SK-N-SH treated with all-trans-retinoic acid at 6 μM for 48 hours (cell line): ENCODE results near the gene ZIC5.

ENCODE experiments used
- ATAC-seq: fragments of 200-7000 bp; cut with Tn5 transposase; 3 replicates; pipeline ENCODE4 v1.9.1; 2020; ENCODE audit warnings: mild to moderate bottlenecking, moderate library complexity
- ARNTL ChIP-seq: fragments of 450-650 bp; formaldehyde crosslinking; IDR thresholded peaks from 2 replicates; pipeline ENCODE4 v1.5.0; 2020; ENCODE audit warnings: low read depth, mild to moderate bottlenecking, moderate library complexity, borderline replicate concordance
- BACH2 ChIP-seq: fragments of 250-450 bp; sonication (Bioruptor Pico); IDR thresholded peaks from 2 replicates; pipeline ENCODE4 v1.9.0; 2021; ENCODE audit warnings: mild to moderate bottlenecking, borderline replicate concordance
- CREB5 ChIP-seq: fragments of 250-450 bp; sonication (Bioruptor Pico); IDR thresholded peaks from 2 replicates; pipeline ENCODE4 v1.5.1; 2020; ENCODE audit warnings: low read depth, mild to moderate bottlenecking, moderate library complexity
- CSDC2 ChIP-seq: fragments of 250-450 bp; sonication (Bioruptor Pico); IDR thresholded peaks from 2 replicates; pipeline ENCODE4 v1.5.0; 2020; ENCODE audit warnings: mild to moderate bottlenecking, moderate library complexity
- ESRRG ChIP-seq: fragments of 250-450 bp; sonication (Bioruptor Pico); IDR thresholded peaks from 2 replicates; pipeline ENCODE4 v1.6.1; 2021; ENCODE audit warnings: mild to moderate bottlenecking
- OSR1 ChIP-seq: fragments of 250-450 bp; sonication (Bioruptor Pico); IDR thresholded peaks from 2 replicates; pipeline ENCODE4 v1.8.0; 2022; ENCODE audit warnings: moderate library complexity, mild to moderate bottlenecking, inconsistent platforms
- POU6F1 ChIP-seq: fragments of 250-450 bp; sonication (Bioruptor Pico); IDR thresholded peaks from 2 replicates; pipeline ENCODE4 v1.8.0; 2021; ENCODE audit warnings: low read depth, mild to moderate bottlenecking, moderate library complexity, borderline replicate concordance
- PPARA ChIP-seq: fragments of 250-450 bp; sonication (Bioruptor Pico); IDR thresholded peaks from 2 replicates; pipeline ENCODE4 v1.5.0; 2020; ENCODE audit warnings: mild to moderate bottlenecking, borderline replicate concordance
- RARB ChIP-seq: fragments of 250-450 bp; sonication (Bioruptor Pico); IDR thresholded peaks from 2 replicates; pipeline ENCODE4 v1.8.0; 2021; ENCODE audit warnings: mild to moderate bottlenecking, moderate library complexity
- SNAI2 ChIP-seq: fragments of 250-450 bp; sonication (Bioruptor Pico); IDR thresholded peaks from 2 replicates; pipeline ENCODE4 v1.5.0; 2020; ENCODE audit warnings: mild to moderate bottlenecking, moderate library complexity
- TOX ChIP-seq: fragments of 250-450 bp; sonication (Bioruptor Pico); IDR thresholded peaks from 2 replicates; pipeline ENCODE4 v1.8.0; 2021; ENCODE audit warnings: mild to moderate bottlenecking, moderate library complexity, borderline replicate concordance
- TSHZ2 ChIP-seq: fragments of 250-450 bp; sonication (Bioruptor Pico); IDR thresholded peaks from 2 replicates; pipeline ENCODE4 v1.5.0; 2020; ENCODE audit warnings: mild to moderate bottlenecking, moderate library complexity
- ZFP30 ChIP-seq: fragments of 450-650 bp; formaldehyde crosslinking; IDR thresholded peaks from 2 replicates; pipeline ENCODE4 v1.5.0; 2022; ENCODE audit warnings: mild to moderate bottlenecking, moderate library complexity
- ZNF565 ChIP-seq: fragments of 450-650 bp; formaldehyde crosslinking; conservative IDR thresholded peaks from 2 replicates; pipeline ENCODE4 v1.5.0; 2020; ENCODE audit warnings: low read depth, mild to moderate bottlenecking, moderate library complexity
- TF ChIP-seq, protein P1 (sequence below): fragments of 250-450 bp; sonication (Bioruptor Pico); IDR thresholded peaks from 2 replicates; pipeline ENCODE4 v1.5.1; 2021; ENCODE audit warnings: mild to moderate bottlenecking, moderate library complexity
- TF ChIP-seq, protein P2 (sequence below): fragments of 250-450 bp; sonication (Bioruptor Pico); IDR thresholded peaks from 2 replicates; pipeline ENCODE4 v1.8.0; 2020; ENCODE audit warnings: mild to moderate bottlenecking, moderate library complexity, borderline replicate concordance

ZIC5 gene

GRCh38 chr13:99959127-99959539 lies 12.4 kb downstream of the ZIC5 start:
- TF ChIP-seq POU6F1: no peak
- TF ChIP-seq ZNF565 (CRISPR knock-in tag): no peak
- no peak for TF ChIP-seq BACH2 (CRISPR knock-in tag)
- TF ChIP-seq ESRRG: no peak
- no peak for TF ChIP-seq ZFP30
- TF ChIP-seq CSDC2 (CRISPR knock-in tag): no peak
- ATAC-seq: no peak

GRCh38 chr13:99958406-99959126 lies 13.0 kb downstream of the ZIC5 start:
- TF ChIP-seq POU6F1: no peak
- no peak for TF ChIP-seq PPARA (CRISPR knock-in tag)
- TF ChIP-seq RARB (CRISPR knock-in tag): no peak
- no peak for TF ChIP-seq CREB5 (CRISPR knock-in tag)
- no peak for TF ChIP-seq OSR1 (CRISPR knock-in tag)
- no peak for TF ChIP-seq SNAI2 (CRISPR knock-in tag)
- TF ChIP-seq CSDC2 (CRISPR knock-in tag): no peak
- TF ChIP-seq ZNF565 (CRISPR knock-in tag): no peak
- no peak for TF ChIP-seq TSHZ2 (CRISPR knock-in tag)
- no peak for TF ChIP-seq ESRRG
- TF ChIP-seq BACH2 (CRISPR knock-in tag): no peak
- no peak for TF ChIP-seq ARNTL (CRISPR knock-in tag)
- TF ChIP-seq, protein P1, sequence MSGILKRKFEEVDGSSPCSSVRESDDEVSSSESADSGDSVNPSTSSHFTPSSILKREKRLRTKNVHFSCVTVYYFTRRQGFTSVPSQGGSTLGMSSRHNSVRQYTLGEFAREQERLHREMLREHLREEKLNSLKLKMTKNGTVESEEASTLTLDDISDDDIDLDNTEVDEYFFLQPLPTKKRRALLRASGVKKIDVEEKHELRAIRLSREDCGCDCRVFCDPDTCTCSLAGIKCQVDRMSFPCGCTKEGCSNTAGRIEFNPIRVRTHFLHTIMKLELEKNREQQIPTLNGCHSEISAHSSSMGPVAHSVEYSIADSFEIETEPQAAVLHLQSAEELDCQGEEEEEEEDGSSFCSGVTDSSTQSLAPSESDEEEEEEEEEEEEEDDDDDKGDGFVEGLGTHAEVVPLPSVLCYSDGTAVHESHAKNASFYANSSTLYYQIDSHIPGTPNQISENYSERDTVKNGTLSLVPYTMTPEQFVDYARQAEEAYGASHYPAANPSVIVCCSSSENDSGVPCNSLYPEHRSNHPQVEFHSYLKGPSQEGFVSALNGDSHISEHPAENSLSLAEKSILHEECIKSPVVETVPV (CRISPR knock-in tag): no peak
- TF ChIP-seq, protein P2, sequence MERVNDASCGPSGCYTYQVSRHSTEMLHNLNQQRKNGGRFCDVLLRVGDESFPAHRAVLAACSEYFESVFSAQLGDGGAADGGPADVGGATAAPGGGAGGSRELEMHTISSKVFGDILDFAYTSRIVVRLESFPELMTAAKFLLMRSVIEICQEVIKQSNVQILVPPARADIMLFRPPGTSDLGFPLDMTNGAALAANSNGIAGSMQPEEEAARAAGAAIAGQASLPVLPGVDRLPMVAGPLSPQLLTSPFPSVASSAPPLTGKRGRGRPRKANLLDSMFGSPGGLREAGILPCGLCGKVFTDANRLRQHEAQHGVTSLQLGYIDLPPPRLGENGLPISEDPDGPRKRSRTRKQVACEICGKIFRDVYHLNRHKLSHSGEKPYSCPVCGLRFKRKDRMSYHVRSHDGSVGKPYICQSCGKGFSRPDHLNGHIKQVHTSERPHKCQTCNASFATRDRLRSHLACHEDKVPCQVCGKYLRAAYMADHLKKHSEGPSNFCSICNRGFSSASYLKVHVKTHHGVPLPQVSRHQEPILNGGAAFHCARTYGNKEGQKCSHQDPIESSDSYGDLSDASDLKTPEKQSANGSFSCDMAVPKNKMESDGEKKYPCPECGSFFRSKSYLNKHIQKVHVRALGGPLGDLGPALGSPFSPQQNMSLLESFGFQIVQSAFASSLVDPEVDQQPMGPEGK (CRISPR knock-in tag): no peak
- TF ChIP-seq TOX (CRISPR knock-in tag): no peak
- no peak for ATAC-seq
